RPMI8226 (cell line): Measurements from ENCODE around the gene YIPF6.
"Not testable (repeated sequence)": the region's sequence is repeated elsewhere in the genome, so short reads cannot be mapped to it uniquely, and the experiment has no call there.

Experiments used
- DNase-seq: peaks from one replicate; pipeline ENCODE4 v3.0.0-alpha.2; 2015

The YIPF6 gene, protein sequence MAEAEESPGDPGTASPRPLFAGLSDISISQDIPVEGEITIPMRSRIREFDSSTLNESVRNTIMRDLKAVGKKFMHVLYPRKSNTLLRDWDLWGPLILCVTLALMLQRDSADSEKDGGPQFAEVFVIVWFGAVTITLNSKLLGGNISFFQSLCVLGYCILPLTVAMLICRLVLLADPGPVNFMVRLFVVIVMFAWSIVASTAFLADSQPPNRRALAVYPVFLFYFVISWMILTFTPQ

DNA sequence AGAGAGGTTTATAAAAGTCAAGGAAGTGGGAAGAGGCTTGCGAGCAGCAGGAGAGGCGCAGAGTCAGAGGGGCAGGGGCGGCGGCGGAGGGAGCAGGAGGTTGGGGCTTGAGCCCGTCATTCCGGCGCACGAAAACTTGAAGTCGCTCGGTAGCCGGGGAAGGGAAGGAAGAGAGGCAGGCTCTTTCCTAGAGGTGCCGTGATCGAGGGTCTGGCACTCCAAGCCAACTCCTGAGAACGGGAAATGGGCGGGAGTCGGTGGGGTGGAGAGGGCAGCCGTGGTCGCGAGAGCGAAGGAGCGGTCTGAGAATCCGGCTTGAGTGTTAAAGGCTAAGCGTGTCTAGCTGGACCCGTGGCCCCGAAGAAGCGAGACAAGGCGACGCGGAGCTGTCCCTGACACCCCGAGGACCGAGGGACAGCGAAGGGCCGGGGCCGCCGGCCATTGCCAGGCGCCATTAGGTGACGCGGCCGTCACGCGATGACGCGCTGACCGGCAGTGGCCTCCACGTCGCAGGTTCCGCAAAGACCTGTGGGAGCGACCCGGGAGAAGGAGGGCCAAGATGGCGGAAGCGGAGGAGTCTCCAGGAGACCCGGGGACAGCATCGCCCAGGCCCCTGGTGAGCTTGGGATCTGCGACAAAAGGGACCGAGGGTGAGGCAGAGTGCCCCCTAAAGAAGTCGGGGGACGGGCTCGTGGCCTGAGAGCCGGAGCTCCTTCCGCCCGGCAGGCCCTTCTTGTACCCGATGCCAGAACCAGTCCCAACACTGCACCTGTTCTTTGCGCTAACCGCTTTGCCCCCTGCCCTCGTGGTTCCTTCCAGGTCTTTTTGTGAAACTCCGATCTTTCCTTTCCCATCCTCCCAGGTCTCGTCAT, at the start of gene YIPF6:
TSS of gene YIPF6 (plus strand) at position 544 of the 872 bp plus-strand sequence. CDS start at position 560, 16 bp downstream.
- DNase-seq = peak; percentile 81

DNA sequence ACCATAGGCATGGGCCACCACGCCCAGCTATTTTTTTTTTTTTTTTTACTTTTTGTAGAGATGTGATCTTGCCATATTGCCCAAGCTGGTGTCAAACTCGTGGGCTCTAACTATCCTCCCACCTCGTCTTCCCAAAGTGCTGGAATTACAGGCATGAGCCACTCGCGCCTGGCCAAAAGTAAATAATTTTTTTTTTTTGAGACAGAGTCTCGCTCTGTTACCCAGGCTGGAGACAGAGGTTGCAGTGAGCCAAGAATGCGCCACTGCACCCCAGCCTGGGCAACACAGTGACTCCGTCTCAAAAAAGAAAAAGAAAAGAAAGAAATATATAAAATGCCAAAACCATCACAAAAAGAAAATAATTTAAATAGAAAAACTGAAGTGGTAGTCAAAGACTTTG, 47.1 kb upstream of the YIPF6 start:
- DNase-seq = no peak

DNA sequence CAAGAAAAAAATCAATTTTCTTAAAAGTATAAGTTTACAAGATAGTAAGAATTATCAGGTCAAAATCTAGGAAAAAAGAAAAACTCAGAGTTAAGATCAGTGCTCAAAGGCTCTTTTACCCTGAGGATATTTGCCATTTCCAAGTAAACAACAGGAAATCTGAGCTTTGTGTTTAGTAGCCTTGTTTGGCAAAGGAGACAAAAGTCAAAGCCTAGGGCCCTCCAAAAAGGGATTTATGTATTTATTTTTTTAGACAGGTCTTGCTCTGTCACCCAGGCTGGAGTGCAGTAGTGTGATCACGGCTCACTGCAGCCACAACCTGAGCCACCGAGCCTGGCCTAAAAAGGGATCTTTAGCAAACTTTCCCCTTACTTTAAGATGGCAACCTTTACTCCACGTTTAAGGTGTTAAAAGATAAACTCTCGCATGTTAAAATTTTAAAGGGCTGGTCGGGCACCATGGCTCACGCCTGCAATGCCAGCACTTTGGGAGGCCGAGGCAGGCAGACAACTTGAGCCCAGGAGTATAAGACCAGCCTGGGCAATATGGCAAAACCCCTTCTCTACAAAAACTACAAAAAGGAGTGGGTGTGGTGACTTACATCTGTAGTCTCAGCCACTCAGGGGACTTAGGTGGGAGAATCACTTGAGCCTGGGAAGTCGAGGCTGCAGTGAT, 44.2 kb upstream of the YIPF6 start:
- no peak for DNase-seq

DNA sequence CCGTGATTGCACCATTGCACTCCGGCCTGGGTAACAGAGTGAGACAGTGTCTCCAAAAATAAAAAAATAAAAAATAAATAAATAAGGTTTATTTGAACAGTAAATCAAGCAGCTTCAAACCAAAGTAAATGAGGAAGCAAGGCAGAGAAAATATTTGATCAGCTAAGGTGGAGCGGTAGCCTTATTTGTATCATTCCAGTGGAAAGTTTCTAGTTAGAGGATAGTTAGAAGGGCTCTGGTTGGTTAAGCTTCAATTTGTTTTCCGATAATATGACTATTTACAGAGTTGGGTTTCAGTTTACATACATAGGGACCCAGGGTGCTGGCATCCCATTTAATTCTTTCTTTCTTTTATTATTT, 43.7 kb upstream of the YIPF6 start:
- DNase-seq = no peak

DNA sequence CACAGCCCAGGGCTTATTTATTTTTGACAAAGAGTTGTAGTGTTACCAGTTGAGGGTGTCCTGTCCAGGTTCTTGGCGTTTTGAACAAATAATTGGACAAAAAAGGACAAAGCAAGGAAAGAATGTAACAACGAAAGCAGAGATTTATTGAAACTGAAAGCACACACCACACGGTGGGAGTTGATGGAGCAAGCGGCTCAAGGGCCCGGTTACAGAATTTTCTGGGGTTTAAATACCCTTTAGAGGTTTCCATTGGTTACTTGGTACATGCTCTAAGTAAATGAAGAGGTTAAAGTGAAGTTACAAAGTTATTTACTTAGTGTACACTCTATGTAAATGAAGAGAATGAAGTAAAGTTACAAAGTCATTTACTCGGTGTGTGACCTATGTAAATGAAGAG, 37.8 kb upstream of the YIPF6 start:
- DNase-seq = no peak

DNA sequence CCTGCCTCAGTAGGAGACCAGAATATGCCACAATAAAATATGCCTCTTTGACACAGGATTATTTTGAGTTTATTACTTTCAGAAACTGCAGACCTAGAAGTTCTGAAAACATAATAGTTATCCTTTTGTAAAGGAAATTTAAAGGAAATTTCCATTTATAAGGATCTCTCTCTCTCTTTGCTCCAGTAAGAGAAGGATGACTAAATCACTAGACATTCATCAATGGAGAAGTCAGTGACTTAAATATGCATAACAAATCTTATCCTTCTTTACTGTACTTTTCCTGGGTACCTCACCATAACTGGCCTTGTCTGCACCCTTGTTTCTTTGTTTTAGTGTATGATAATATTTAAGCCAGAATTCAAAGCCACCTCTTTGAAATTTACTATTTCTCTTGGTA, 37.3 kb upstream of the YIPF6 start:
- DNase-seq = no peak

DNA sequence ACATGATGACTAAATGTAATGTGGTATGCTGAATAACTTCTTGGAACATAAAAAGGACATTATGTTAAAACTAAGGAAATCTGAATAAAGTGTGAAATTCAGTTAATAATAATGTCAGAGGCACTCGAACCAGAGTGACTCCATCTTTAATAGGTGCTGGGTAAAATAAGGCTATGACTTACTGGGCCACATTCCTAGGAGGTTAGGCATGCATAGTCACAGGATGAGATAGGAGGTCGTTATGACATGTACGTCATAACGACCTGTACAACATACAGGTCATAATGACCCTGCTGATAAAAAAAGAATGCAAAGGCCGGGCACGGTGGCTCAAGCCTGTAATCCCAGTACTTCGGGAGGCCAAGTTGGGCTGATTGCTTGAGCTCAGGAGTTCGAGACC, 36.7 kb upstream of the YIPF6 start:
- no peak for DNase-seq

DNA sequence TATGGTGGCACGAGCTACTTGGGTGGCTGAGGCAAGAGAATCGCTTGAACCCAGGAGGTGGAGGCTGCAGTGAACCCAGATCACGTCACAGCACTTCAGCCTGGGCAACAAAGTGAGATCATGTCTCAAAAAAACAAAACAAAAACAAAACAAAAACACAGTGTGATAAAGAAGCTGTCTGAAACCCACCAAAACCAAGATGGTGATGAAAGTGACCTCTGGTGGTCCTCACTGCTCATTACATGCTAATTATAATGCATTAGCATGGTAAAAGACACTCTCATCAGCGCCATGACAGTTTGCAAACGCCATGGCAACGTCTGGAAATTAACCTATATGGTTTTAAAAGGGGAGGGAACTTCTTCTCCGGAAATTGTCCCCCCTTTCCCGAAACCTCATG, 36.2 kb upstream of the YIPF6 start:
- peak; percentile 44 for DNase-seq

DNA sequence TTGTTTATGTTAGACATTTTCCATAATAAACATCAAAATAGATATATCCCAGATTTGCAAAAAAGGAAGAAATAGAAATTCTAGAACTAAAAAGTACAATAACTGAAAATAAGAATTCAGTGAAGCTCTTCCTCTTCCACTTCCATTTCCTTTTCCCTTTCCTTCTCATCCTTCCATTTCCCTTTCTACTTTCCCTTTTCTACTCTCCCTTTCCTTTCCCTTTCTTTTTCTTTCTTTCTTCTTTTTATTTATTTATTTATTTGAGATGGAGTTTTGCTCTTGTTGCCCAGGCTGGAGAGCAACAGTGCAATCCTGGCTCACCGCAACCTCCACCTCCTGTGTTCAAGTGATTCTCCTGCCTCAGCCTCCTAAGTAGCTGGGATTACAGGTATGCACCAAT, 35.0 kb upstream of the YIPF6 start:
- DNase-seq = no peak

DNA sequence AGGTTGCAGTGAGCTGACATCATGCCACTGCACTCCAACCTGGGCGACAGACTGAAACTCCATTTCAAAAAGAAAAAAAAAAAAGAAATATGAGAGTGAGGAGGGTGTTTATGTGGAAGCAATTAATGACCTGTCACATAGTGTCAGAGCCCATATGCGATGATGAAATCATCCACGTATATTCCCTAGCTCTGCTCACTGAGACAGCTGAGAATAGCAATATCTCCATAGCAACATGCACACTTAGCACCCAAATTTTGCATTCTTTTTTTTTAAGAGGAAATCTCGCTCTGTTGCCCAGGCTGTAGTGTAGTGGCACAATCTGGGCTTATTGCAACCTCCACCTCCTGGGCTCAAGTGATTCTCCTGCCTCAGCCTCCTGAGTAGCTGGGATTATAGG, 34.1 kb upstream of the YIPF6 start:
- no peak for DNase-seq

DNA sequence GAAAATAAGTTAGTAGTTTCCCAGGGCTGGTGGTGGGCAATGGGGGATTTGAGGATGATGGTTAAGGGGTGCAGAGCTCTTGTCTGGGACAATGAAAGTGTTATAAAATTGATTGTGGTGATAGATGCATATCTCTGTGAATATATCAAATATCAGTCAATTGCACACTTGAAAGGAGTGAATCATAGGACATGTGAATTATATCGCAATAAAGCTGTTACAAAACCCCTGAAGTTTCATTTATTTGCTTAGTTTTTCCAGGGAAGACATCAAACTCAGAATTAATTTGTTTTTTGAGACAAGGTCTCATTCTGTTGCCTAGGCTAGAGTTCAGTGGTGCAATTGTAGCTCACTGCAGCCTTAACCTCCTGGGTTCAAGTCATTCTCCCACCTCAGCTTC, 17.9 kb upstream of the YIPF6 start:
- DNase-seq = no peak

DNA sequence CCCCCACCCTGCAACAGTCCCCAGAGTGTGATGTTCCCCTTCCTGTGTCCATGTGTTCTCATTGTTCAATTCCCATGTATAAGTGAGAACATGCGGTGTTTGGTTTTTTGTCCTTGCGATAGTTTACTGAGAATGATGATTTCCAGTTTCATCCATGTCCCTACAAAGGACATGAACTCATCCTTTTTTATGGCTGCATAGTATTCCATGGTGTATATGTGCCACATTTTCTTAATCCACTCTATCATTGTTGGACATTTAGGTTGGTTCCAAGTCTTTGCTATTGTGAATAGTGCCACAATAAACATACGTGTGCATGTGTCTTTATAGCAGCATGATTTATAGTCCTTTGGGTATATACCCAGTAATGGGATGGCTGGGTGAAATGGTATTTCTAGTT, 12.7 kb upstream of the YIPF6 start:
- not testable (repeated sequence) for DNase-seq

DNA sequence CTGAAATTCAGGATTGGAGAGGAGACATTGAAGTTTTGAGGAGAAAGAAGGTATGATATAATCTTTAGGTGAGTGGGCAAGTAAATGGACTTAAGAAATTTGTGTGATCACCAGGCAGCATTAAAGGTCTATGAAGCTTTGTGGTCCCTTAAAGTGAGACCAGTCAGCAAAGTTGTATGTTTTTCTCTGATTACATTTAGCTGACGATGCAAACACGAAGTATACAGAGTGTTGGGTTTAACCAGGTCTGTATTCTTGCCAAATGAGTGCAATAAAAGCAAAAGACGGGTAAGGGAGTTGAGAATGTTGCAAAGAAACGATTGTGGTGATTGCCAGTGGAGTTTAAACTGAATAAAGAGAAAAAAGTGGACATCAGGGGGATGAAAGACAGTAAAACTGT, 11.6 kb upstream of the YIPF6 start:
- peak; percentile 33 for DNase-seq

DNA sequence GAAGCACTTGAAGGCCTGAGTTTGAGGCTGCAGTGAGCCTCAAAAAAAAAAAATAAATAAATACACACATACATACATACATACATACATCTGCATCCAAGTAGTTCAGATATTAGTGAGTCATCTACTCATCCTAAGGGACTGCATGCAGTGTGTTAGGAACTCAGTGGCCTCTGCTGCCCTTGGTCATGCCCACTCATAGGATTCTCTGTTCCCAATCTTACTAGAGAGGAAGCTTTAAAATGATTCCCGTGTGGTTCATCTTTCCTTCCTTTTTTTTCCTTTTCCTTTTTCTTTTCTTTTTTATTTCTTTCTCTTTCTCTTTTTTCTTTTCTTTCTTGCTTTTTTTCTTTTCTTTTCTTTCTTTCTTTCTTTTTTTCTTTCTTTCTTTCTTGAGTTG, 10.9 kb upstream of the YIPF6 start:
- DNase-seq = no peak

DNA sequence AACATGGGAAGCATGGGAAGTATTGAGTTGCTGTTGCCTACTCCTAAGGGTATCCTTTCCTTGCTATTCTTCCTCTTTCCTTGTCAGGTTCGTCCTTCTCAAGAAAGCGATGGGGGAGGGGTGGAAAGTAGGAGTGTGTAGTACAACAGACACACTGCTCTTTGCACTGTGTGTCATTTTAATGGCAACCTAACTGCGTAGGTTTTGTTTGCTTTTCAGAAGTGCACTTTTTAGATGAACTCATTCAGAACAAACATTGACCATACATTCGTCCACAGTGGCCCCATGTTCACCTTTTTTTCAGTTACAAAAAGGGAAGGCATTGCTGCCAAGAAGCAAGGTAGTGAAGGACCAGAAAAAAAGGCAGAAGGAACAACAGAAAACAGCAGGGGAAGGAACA, 10.2 kb upstream of the YIPF6 start:
- DNase-seq = no peak

DNA sequence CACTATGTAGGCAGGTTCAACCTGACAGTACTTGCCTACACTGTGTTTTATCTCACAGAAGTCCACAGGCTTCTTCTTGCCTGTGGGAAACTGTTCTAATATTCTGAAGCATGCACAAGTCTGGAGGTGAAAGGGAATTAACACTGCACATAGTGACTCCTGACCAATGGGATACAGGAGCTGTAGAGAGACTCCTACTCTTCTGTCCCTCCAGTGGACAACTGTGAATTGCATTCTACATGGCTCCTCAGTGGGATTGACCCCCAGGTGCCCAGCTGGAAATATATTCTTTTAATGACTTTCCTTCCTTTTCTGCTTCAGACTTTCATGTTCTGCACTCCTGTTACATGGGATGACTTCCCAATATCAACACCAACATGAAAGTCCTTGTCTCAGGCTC, 8.2 kb upstream of the YIPF6 start:
- DNase-seq = peak; percentile 23

DNA sequence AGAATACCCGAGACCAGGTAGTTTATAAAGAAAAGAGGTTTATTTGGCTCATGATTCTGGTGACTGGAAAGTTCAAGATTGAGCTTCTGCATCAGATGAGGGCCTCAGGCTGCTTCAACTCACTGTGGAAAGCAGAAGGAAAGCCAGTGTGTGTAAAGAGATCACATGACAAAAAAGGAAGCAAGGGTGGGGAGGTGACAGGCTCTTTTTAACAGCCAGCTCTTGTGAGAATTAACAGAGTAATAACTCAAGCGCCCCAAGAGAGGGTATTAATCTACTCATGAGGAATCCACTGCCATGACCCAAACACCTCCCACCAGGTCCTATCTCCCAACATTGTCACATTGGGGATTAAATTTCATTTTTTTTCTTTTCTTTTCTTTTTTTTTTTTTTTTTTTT, 6.3 kb upstream of the YIPF6 start:
- DNase-seq = no peak

DNA sequence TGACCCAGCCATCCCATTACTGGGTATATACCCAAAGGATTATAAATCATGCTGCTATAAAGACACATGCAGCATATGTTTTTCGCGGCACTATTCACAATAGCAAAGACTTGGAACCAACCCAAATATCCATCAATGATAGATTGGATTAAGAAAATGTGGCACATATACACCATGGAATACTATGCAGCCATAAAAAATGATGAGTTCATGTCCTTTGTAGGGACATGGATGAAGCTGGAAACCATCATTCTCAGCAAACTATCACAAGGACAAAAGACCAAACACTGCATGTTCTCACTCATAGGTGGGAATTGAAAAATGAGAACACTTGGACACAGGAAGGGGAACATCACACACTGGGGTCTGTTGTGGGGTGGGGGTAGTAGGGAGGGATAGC, 5.1 kb upstream of the YIPF6 start:
- DNase-seq = not testable (repeated sequence)

DNA sequence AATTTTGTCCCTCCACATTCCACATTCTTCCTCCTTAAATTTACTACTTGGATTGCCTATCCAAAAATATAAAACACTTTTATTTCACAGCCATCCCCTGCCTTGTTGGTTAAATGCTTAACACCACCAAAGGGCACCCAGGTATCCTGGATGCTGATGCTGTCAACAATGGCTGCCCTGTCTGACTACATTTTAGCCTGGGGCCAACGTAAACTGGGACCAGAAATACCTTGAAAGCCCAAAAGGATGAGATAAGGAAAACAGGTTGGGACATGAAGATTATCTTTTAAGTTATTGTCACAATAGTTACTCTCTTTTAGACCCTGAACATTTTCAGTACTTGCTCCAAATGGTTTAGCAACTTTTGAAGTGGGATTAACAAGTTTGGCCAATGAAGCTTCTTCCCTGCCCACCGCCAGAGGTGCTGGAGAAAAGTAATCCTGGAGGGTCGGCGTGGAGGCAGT, 775 bp upstream of the YIPF6 start:
- DNase-seq = no peak

DNA sequence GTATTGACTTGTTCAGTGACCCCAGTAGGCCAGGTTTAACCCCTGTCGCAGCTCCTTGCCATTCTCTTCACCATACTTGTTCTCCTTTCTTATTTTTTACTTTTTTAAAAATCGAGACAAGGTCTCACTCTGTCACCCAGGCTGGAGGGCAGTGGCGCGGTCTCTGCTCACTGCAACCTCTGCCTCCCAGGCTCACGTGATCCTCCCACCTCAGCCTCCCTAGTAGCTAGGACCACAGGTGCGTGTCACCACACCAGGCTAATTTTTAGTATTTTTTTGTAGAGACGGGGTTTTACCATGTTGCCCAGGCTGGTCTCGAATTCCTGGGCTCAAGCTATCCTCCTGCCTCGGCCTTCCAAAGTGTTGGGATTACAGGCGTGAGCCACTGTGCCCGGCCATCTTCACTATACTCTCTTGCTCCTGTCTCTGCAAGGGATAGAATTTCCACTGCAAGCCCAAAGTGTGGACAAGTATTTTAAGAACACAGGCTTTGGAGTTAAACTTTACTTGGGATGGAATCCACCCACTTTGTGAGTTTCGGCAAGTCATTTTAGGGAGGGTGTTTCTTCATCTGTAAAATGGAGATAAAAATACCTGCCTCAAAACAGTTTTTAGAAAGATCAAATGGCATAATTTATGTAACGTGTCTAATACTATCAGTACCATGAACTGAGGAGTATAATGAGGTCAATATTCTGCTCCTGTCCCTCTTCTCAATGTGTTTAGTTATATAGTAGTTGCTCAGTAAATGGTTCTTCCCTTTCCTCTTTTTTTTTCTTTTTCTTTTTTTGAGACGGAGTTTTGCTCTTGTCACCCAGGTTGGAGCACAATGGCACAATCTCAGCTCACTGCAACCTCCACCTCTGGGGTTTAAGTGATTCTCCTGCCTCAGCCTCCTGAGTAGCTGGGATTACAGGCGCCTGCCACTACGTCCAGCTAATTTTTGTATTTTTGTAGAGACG, 973 bp downstream of the YIPF6 start:
- no peak for DNase-seq

DNA sequence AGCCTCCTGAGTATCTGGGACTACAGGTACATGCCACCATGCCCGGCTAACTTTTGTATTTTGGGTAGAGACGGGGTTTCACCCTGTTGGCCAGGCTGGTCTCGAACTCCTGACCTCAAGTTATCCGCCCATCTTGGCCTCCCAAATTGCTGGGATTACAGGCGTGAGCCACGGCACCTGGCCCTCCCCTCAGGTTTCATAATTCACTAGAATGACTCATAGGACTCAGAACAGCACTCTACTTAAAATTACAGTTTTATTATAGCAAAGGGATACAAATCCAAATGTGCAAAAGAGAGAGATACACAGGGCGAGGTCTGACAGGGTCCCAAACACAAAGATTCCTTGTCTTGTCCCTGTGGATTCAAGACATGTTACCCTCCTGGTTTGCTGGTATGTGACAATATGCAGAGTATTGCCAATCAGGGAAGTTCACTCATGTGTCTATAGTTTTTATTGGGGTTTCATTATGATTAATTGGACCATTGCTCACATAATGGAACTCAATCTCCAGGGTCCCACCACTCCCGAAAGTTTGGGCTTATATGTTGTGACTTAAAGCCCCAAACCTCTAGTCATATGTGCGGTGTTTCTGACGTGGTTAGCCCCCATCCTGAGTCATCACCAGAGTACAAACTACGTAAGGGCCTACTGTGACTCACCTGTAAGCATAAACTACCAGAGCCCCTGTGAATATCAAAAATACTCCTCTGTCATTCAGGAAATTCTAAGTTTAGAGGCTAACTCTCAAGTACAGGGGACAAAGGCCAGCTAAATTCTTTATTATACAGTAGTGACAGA, 5.2 kb downstream of the YIPF6 start:
- no peak for DNase-seq

DNA sequence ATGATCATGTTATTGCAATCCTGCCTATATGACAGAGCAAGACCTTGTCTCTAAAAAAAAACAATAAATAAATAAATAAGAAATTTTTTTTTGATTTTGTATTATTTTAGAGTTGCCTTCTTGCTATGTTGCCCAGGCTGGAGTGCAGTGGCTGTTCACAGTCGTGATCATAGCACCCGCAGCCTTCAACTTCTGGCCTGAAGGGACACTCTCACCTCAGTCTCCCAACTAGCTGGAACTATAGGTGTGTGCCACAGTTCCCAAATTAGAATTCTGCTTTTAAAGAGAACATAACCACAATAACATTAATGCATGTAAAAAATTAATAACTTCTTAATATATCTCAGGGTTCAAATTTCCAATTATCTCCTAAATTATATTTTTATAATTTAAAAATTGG, 7.8 kb downstream of the YIPF6 start:
- no peak for DNase-seq
